Uterus (tissue), 2 donors: ENCODE results near the gene GREB1.

Source experiments
- CTCF ChIP-seq, 4 experiments: fragments of 200-600 bp in 2 of 4; fragments of 450-650 bp in 2 of 4; sonication (generic) in 2 of 4; IDR thresholded peaks; one replicate each; pipeline ENCODE4 v1.5.1; 2016 to 2019; ENCODE audit warnings: antibody characterized with exemption in 4 of 4, mild to moderate bottlenecking in 2 of 4, moderate library complexity in 1 of 4
- POLR2A ChIP-seq, 2 donors: fragments of 450-650 bp; IDR thresholded peaks; one replicate each; pipeline ENCODE4 v1.6.1; 2016; ENCODE audit warnings: antibody characterized with exemption in 2 of 2, mild to moderate bottlenecking in 1 of 2, moderate library complexity in 1 of 2

- TF ChIP-seq CTCF (IDR thresholded peaks at IDR 0.05) (no peak), POLR2A (IDR thresholded peaks at IDR 0.05) (no peak)
These were observed 109.1 kb downstream of the GREB1 start for GRCh38 chr2:11642972-11643371.
